ENCODE data around the gene CDKN1A. TPM values are rescaled to one million over a fixed set of nuclear protein-coding genes. Genes with fewer than 3 reads are reported as not detected.

CDKN1A gene
- total and polyA plus RNA-seq, 9 donors = 82.1 to 305 (median 134) TPM

DNA sequence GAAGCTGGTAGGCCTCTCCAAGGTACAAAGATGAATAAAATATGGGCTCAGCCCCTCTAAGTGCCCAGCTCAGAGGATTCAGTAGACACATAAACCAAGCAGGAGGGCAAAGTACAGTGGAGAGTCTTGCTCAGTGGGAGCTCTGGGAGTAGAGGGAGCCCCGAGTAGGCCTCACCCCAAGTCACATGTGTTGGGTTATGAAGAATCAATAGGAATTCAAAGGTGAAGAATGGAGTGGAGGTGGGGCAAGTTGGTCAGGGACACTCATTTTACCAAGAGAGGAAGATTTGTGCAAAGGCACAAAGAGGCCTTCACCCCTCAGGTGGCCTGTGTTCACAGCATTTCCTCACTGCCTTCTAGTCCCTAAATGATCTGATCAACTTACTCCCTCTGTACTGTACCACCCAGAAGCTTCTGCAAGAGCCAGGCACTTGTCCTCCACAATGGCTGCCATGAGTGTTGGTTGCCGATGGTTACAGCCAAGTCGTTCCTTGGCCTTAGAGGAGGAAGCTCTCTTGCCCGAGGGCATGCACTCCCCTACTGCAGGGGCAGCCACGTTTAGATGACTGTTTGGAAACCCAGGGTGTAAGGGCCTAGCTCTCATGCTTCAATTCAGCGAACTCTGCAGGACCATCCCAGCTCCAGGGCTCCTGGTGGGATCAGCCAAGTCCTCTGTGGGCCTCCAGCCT is 6.7 kb upstream of the CDKN1A start:
- H3K4me1 ChIP-seq (ENCODE audit: insufficient read depth) = peaks cover 18% of the 10 kb centered on the region
- no peak overlapping the region for H3K27ac ChIP-seq
- WGBS, 3 donors = 88 to 90% (median 89%) methylated on average over 6 of the region's 6 CpGs
- H3K9me3 ChIP-seq = no peaks in the 10 kb centered on the region
- no peaks in the 10 kb centered on the region for H3K27me3 ChIP-seq
- no peak overlapping the region for H3K4me3 ChIP-seq
- intact Hi-C loops (cut with DNase I) = loop anchor here in 1 of 4 donors (5.0 kb wide), 1 partner anchor 35 kb away; no protein-coding TSS in a partner anchor
- TF ChIP-seq, protein P1, sequence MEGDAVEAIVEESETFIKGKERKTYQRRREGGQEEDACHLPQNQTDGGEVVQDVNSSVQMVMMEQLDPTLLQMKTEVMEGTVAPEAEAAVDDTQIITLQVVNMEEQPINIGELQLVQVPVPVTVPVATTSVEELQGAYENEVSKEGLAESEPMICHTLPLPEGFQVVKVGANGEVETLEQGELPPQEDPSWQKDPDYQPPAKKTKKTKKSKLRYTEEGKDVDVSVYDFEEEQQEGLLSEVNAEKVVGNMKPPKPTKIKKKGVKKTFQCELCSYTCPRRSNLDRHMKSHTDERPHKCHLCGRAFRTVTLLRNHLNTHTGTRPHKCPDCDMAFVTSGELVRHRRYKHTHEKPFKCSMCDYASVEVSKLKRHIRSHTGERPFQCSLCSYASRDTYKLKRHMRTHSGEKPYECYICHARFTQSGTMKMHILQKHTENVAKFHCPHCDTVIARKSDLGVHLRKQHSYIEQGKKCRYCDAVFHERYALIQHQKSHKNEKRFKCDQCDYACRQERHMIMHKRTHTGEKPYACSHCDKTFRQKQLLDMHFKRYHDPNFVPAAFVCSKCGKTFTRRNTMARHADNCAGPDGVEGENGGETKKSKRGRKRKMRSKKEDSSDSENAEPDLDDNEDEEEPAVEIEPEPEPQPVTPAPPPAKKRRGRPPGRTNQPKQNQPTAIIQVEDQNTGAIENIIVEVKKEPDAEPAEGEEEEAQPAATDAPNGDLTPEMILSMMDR (IDR thresholded peaks at IDR 0.05) = no peak
- TF ChIP-seq EP300 (IDR thresholded peaks at IDR 0.05) = no peak
- no peak for TF ChIP-seq POLR2A (IDR thresholded peaks at IDR 0.05)
- DNase-seq = no peak
- H3K36me3 ChIP-seq = no peaks in the 10 kb centered on the region

DNA sequence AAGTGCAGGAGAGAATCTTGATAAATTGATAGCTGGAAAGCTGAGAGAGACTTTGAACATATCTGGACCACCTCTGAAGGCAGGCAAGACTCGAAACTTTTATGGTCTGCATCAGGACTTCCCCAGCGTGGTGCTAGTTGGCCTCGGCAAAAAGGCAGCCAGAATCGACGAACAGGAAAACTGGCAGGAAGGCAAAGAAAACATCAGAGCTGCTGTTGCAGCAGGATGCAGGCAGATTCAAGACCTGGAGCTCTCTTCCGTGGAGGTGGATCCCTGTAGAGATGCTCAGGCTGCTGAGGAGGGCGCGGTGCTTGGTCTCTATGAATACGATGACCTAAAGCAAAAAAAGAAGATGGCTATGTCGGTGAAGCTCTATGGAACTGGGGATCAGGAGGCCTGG is 4.6 kb upstream of the CDKN1A start:
- no peaks in the 10 kb centered on the region for H3K9me3 ChIP-seq
- intact Hi-C loops (cut with DNase I) = loop anchor here in 1 of 4 donors (5.0 kb wide), 1 partner anchor 37 kb away; no protein-coding TSS in a partner anchor
- TF ChIP-seq EP300 (IDR thresholded peaks at IDR 0.05) (no peak), POLR2A (IDR thresholded peaks at IDR 0.05) (no peak)
- TF ChIP-seq, protein P1 (IDR thresholded peaks at IDR 0.05) = no peak
- H3K4me1 ChIP-seq (ENCODE audit: insufficient read depth) = peaks cover 11% of the 10 kb centered on the region
- no peak for DNase-seq
- no peak overlapping the region for H3K27ac ChIP-seq
- 64 to 67% (median 64%) methylated on average over 10 of the region's 10 CpGs for WGBS, 3 donors
- no peak overlapping the region for H3K4me3 ChIP-seq
- no peaks in the 10 kb centered on the region for H3K27me3 ChIP-seq
- H3K36me3 ChIP-seq = no peaks in the 10 kb centered on the region

- H3K27ac ChIP-seq = no peak overlapping the region
- 92 to 95% (median 95%) methylated on average over 7 of the region's 7 CpGs for WGBS, 3 donors
- intact Hi-C loops (cut with DNase I) = loop anchor here in 2 of 4 donors (5.0 kb wide), 2 partner anchors 33 to 38 kb away; no protein-coding TSS in a partner anchor
- TF ChIP-seq, protein P1 (IDR thresholded peaks at IDR 0.05) = no peak
- TF ChIP-seq EP300 (IDR thresholded peaks at IDR 0.05) (no peak), POLR2A (IDR thresholded peaks at IDR 0.05) (no peak)
- H3K4me3 ChIP-seq = no peak overlapping the region
- no peaks in the 10 kb centered on the region for H3K27me3 ChIP-seq
- no peak for DNase-seq
- H3K9me3 ChIP-seq = no peaks in the 10 kb centered on the region
- peaks cover 8% of the 10 kb centered on the region for H3K4me1 ChIP-seq (ENCODE audit: insufficient read depth)
- H3K36me3 ChIP-seq = no peaks in the 10 kb centered on the region
These were observed 3.6 kb upstream of the CDKN1A start for GRCh38 chr6:36674942-36675341.

DNA sequence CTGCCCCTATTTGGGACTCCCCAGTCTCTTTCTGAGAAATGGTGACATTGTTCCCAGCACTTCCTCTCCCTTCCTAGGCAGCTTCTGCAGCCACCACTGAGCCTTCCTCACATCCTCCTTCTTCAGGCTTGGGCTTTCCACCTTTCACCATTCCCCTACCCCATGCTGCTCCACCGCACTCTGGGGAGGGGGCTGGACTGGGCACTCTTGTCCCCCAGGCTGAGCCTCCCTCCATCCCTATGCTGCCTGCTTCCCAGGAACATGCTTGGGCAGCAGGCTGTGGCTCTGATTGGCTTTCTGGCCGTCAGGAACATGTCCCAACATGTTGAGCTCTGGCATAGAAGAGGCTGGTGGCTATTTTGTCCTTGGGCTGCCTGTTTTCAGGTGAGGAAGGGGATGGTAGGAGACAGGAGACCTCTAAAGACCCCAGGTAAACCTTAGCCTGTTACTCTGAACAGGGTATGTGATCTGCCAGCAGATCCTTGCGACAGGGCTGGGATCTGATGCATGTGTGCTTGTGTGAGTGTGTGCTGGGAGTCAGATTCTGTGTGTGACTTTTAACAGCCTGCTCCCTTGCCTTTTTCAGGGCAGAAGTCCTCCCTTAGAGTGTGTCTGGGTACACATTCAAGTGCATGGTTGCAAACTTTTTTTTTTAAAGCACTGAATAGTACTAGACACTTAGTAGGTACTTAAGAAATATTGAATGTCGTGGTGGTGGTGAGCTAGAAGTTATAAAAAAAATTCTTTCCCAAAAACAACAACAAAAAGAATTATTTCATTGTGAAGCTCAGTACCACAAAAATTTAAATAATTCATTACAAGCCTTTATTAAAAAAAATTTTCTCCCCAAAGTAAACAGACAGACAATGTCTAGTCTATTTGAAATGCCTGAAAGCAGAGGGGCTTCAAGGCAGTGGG is 2.1 kb upstream of the CDKN1A start:
- Histone ChIP-seq H3K36me3 (no peaks in the 10 kb centered on the region), H3K4me1 (ENCODE audit: insufficient read depth) (peaks cover 6% of the 10 kb centered on the region), H3K4me3 (no peak overlapping the region), H3K9me3 (no peaks in the 10 kb centered on the region), H3K27ac (peak overlapping the region; percentile 57 to 99), H3K27me3 (no peaks in the 10 kb centered on the region)
- TF ChIP-seq EP300 (IDR thresholded peaks at IDR 0.05) (no peak), POLR2A (IDR thresholded peaks at IDR 0.05) (no peak)
- TF ChIP-seq, protein P1 (IDR thresholded peaks at IDR 0.05) = no peak
- intact Hi-C loops (cut with DNase I) = loop anchor here in 1 of 4 donors (5.0 kb wide), 1 partner anchor 34 kb away; no protein-coding TSS in a partner anchor
- no peak for DNase-seq
- 57 to 76% (median 71%) methylated on average over 4 of the region's 4 CpGs for WGBS, 3 donors

Measured in ovary (tissue), 9 donors.